Stomach (tissue), 4 donors: ENCODE measurements around the gene AKR1C1.

Experiments
- POLR2A ChIP-seq, 4 donors: fragments of 450-650 bp; IDR thresholded peaks; one replicate each; pipeline ENCODE4 v1.6.1; 2016; ENCODE audit warnings: antibody characterized with exemption in 4 of 4, control low read depth in 2 of 4, mild to moderate bottlenecking in 1 of 4, moderate library complexity in 1 of 4
- TF ChIP-seq, protein P1 (sequence below), 7 experiments: fragments of 450-650 bp in 4 of 7; fragments of 200-600 bp in 3 of 7; sonication (generic) in 3 of 7; IDR thresholded peaks; one replicate each; pipeline ENCODE4 v1.5.1; 2016 to 2019; ENCODE audit warnings: antibody characterized with exemption in 7 of 7, control low read depth in 2 of 7, mild to moderate bottlenecking in 1 of 7

DNA sequence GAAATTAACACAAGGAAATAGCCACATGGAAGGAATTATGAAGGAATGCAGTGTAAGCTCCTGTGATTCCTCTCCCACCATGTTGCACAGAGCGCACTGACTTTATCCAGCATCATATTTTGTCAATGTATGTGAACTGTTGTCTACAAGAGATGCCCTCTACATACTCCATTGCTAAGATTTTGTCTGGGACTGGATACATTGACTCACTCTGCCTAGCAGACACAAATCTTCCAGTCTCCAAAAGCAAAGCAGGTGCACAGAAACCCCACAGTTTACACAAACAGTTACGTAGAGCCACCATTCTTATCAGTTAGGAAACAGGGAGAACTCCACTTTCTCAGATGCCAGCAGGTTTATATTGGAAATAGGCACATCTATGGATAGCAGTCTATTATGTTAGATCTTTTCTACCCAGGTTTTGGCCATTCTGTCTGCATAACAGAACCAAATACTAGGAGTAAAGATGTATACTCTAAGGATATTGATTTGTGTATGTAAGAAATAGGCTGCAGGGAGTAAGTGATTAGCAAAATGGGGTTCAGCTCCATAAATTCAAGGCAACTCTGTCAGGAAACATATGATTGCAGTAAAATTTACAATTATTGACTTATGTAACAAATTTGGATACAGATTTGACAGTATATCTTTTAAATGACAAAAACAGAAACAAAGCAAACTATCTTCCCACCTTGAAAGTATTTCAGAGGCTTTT, 39.0 kb downstream of the AKR1C1 start:
- TF ChIP-seq, protein P1, sequence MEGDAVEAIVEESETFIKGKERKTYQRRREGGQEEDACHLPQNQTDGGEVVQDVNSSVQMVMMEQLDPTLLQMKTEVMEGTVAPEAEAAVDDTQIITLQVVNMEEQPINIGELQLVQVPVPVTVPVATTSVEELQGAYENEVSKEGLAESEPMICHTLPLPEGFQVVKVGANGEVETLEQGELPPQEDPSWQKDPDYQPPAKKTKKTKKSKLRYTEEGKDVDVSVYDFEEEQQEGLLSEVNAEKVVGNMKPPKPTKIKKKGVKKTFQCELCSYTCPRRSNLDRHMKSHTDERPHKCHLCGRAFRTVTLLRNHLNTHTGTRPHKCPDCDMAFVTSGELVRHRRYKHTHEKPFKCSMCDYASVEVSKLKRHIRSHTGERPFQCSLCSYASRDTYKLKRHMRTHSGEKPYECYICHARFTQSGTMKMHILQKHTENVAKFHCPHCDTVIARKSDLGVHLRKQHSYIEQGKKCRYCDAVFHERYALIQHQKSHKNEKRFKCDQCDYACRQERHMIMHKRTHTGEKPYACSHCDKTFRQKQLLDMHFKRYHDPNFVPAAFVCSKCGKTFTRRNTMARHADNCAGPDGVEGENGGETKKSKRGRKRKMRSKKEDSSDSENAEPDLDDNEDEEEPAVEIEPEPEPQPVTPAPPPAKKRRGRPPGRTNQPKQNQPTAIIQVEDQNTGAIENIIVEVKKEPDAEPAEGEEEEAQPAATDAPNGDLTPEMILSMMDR (IDR thresholded peaks at IDR 0.05) = no peak
- TF ChIP-seq POLR2A (IDR thresholded peaks at IDR 0.05) = no peak
